Tongue (tissue), 2 donors: Measurements from ENCODE around the gene EHD4. TPM values are rescaled to one million over a fixed set of nuclear protein-coding genes. Genes with fewer than 3 reads are reported as not detected.

Experiments
- DNase-seq: peaks from one replicate; pipeline ENCODE4 v3.0.0-alpha.2; 2015
- total RNA-seq: library from RNA; depleted of rRNA; stranded (reverse); fragments of >200 nt; gene quantifications from one replicate; pipeline ENCODE4 v1.2.3, GENCODE V29; 2014

Gene EHD4
- total RNA-seq, 1 donor from 2014 or later = 39.1 TPM

GRCh38 chr15:41955807-41956525 is 16.4 kb downstream of the EHD4 start:
- no peak for DNase-seq

- DNase-seq = no peak
Observed at GRCh38 chr15:41955100-41955499, 17.3 kb downstream of the EHD4 start.

GRCh38 chr15:41954036-41954435 is 18.3 kb downstream of the EHD4 start:
- DNase-seq = no peak

- DNase-seq = no peak
Observed at GRCh38 chr15:41952013-41952563, 20.3 kb downstream of the EHD4 start.

GRCh38 chr15:41951571-41951970 is 20.8 kb downstream of the EHD4 start:
- DNase-seq = no peak

GRCh38 chr15:41950489-41950888 is 21.9 kb downstream of the EHD4 start:
- no peak for DNase-seq

GRCh38 chr15:41950127-41950483 is 22.3 kb downstream of the EHD4 start:
- no peak for DNase-seq

GRCh38 chr15:41949401-41950126 is 22.8 kb downstream of the EHD4 start:
- DNase-seq = no peak

- no peak for DNase-seq
Observed at GRCh38 chr15:41948490-41948889, 23.9 kb downstream of the EHD4 start.

GRCh38 chr15:41946970-41947369 is 25.4 kb downstream of the EHD4 start:
- DNase-seq = no peak

GRCh38 chr15:41945731-41946130 is 26.6 kb downstream of the EHD4 start:
- no peak for DNase-seq

- DNase-seq = no peak
Observed at GRCh38 chr15:41945221-41945620, 27.1 kb downstream of the EHD4 start.

GRCh38 chr15:41944313-41944940 is 27.9 kb downstream of the EHD4 start:
- peak; percentile 76 for DNase-seq

GRCh38 chr15:41943543-41944312 is 28.6 kb downstream of the EHD4 start:
- DNase-seq = no peak

GRCh38 chr15:41942886-41943285 is 29.5 kb downstream of the EHD4 start:
- no peak for DNase-seq

- no peak for DNase-seq
Observed at GRCh38 chr15:41941644-41942415, 30.5 kb downstream of the EHD4 start.

GRCh38 chr15:41940441-41940857 is 31.9 kb downstream of the EHD4 start:
- DNase-seq = peak; percentile 88

GRCh38 chr15:41939986-41940385 is 32.4 kb downstream of the EHD4 start:
- no peak for DNase-seq

- no peak for DNase-seq
Observed at GRCh38 chr15:41937568-41937923, 34.8 kb downstream of the EHD4 start.

GRCh38 chr15:41936649-41937567 is 35.4 kb downstream of the EHD4 start:
- no peak for DNase-seq

GRCh38 chr15:41936155-41936554 is 36.2 kb downstream of the EHD4 start:
- no peak for DNase-seq
